Pulmonary artery endothelial cell (primary cell): ENCODE results near the gene STK32A. TPM values are rescaled to one million over a fixed set of nuclear protein-coding genes. Genes with fewer than 3 reads are reported as not detected.

Source experiments
- DNase-seq: peaks from one replicate; pipeline ENCODE4 v3.0.0-alpha.2; 2011; ENCODE audit warnings: low read depth, low spot score
- total RNA-seq: library from RNA; depleted of rRNA; stranded (reverse); fragments of >200 nt; gene quantifications from 2 replicates; pipeline ENCODE4 v1.2.3, GENCODE V29; 2014

Gene STK32A
- total RNA-seq, 1 donor from 2014 or later: 0.20 TPM

GRCh38 chr5:147388184-147389108, 153.6 kb downstream of the STK32A start:
- DNase-seq: no peak

GRCh38 chr5:147390654-147391225, 155.9 kb downstream of the STK32A start:
- no peak for DNase-seq

GRCh38 chr5:147391781-147392180, 157.0 kb downstream of the STK32A start:
- DNase-seq: peak; percentile 86

- no peak for DNase-seq
These were observed 159.2 kb downstream of the STK32A start for GRCh38 chr5:147393874-147394672.

DNA sequence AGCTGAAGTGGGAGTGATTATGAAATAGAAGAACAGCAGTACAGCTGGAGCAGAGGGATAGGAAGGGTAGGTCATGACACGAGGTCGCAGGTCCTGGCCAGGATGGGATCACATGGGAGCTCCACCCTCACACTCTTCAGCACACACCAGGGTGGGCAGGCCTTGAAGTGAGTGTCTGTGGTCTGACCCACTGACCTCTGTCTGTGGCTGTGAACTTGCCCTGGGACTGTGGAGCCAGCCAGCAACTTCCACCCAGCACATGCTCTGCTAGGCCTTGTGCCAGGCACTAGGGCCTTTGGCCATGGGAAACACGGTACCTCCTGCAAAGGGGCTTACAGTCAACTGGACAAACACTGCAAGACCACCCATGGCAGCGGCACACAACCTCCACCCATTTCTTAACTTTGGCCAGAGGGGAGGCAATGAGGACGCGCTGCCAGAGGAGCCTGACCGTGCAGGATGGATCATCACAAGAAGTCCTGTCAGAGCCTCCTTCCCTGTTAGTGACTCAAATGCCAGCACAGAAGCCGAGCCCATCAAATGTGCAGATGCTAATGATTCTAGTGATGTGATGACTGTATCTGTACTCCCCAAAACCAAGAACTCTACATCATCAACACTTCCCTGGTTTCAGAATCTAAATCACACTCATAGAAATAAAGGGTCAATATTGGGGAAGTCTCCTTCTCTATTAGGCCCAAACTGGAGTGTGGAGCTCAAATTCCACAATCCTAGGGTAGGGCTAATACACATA, 161.4 kb downstream of the STK32A start:
- no peak for DNase-seq

GRCh38 chr5:147397616-147398015, 162.8 kb downstream of the STK32A start:
- no peak for DNase-seq

- DNase-seq: no peak
These were observed 164.0 kb downstream of the STK32A start for GRCh38 chr5:147398860-147399259.

- no peak for DNase-seq
These were observed 165.4 kb downstream of the STK32A start for GRCh38 chr5:147400126-147400809.

GRCh38 chr5:147400881-147401280, 166.1 kb downstream of the STK32A start:
- DNase-seq: no peak

DNA sequence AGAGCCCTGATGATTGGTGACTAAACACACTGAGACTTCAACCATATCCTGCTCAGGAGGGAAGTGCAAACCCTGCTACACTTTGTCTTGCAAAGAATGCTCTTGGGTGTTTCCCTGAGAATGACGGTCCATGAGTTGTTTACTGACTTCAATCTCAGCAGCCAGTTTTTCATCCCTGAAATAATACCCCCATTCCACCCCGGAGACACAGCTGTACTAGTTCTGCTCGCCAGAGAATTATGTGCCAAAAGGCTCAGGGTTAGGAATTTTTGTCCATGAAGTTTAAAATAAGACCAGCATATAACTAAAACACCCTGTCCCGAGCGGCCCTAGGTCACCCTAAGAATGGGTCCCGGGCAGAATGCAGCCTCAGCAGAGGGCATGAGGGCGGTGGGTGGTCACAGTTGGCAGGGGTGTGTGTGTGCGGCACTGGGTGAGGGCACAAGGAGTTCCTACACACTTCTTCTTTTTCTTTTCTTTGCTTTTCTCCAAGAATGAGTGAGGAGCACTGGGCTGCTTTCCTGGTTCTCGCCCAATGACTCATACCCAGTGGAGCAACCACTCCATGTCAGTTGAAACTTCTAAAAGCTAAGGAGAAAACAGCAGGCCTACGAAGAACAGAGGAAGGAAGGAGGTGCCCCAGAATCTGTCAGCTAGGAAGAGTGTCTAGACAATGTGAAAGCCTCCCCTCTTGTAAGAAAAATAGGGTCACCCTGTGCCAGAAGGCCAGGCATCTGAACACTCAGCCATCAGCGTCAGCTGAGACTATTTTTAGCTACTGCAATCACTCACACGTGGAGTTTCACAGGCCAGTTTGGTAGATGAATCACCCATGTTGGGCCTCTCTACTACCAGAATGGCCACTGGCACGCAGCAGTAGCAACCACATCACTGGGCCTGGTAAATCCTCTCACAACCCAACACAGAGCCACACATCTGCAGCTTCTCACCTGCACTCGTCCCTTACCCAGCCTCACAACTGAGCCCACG, 169.1 kb downstream of the STK32A start:
- DNase-seq: peak; percentile 92

GRCh38 chr5:147404706-147405105, 169.9 kb downstream of the STK32A start:
- no peak for DNase-seq

DNA sequence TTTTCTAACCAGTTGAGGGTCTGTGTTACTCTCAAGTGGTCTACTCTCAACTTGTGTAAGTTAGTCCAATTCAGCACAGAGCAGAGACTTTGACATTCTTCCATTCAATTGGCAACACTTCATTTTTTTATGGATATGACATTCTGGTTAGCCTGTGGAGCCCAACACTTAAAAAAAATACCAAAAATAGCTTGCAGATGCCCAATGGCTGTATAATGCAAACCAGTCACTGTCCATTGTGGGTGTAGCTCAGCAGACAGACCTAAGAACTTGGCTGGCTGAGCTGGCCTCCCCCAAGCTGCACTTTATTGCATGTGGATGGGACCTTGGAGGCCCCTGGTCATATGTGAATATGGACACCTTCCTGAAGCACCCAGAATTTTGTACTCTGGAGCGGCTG, 171.8 kb downstream of the STK32A start:
- no peak for DNase-seq

DNA sequence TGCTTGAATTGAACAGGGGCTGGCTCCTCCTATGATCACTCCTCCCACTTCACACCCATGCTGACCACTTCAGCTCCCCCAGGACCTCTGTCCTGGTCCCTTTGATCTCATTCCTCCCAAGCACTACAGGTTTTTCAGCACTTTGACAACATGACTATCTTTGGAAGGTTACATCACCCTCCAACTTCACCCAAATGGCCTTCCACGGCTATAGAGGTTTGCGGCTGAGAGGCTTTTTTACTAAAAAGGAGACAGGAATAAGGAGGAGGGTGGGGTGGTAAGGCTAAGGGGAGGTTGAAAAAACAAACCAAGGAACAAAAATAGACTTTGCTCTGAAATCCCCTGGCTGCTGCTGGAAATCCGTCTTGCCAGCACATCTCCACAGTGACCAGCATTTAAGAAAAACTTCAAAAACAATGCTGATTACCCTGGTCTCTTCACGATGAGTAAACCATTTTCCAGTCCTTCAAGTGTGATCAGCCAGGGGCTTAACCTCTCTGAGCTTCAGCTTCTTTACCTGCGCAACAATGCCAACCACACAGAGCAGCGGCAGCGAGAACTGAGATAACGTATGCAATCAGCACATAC, 172.4 kb downstream of the STK32A start:
- no peak for DNase-seq

DNA sequence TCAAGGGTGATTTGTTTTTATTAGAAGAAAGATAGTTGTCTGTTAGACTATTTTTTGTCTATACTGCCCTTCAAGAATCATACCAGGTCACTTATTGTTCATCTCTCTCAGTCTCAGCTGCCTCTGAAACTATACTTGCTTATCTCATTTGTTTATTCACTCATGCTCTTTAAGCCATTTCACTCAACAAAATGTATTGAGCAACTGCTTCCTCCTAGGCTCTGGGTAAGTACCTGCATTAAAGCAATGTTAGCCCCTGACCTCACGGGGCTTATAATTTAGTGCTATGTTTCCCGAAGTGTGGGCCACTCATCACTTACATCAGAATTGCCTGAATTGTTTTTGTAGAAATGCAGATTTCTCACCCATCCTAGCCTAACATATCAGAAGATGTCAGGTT, 174.2 kb downstream of the STK32A start:
- no peak for DNase-seq

GRCh38 chr5:147410496-147411358, 175.9 kb downstream of the STK32A start:
- DNase-seq: no peak

GRCh38 chr5:147411359-147412319, 176.8 kb downstream of the STK32A start:
- DNase-seq: no peak

- no peak for DNase-seq
These were observed 177.7 kb downstream of the STK32A start for GRCh38 chr5:147412561-147412960.
